Upper lobe of left lung (tissue), 6 donors: Measurements from ENCODE around the gene RNF125. TPM values are rescaled to one million over a fixed set of nuclear protein-coding genes. Genes with fewer than 3 reads are reported as not detected.

Experiments used
- ATAC-seq, 2 donors: fragments of 200-7000 bp; cut with Tn5 transposase; one replicate each; pipeline ENCODE4 v1.9.1; 2022; ENCODE audit warnings: mild to moderate bottlenecking in 2 of 2, moderate library complexity in 2 of 2; ENCODE audit not compliant: low FRiP score in 2 of 2
- DNase-seq, 2 donors: peaks; one replicate each; pipeline ENCODE4 v3.0.0-alpha.2; 2019 to 2020
- H3K27ac ChIP-seq, 4 donors: fragments of 200-600 bp; sonication (generic); one replicate each; pipeline ENCODE4 v1.5.1; 2016 to 2019
- H3K27me3 ChIP-seq, 4 donors: fragments of 200-600 bp; sonication (generic); one replicate each; pipeline ENCODE4 v1.5.1; 2017 to 2019
- H3K36me3 ChIP-seq, 4 donors: fragments of 200-600 bp; sonication (generic); one replicate each; pipeline ENCODE4 v1.5.1; 2016 to 2019
- H3K4me1 ChIP-seq, 4 donors: fragments of 200-600 bp; sonication (generic); one replicate each; pipeline ENCODE4 v1.5.1; 2018 to 2019
- H3K4me3 ChIP-seq, 4 donors: fragments of 200-600 bp; sonication (generic); one replicate each; pipeline ENCODE4 v1.5.1; 2017 to 2019; ENCODE audit warnings: mild to moderate bottlenecking in 2 of 4, moderate library complexity in 1 of 4
- H3K9me3 ChIP-seq, 4 donors: fragments of 200-600 bp; sonication (generic); one replicate each; pipeline ENCODE4 v1.5.1; 2018 to 2019
- CTCF ChIP-seq, 6 experiments: fragments of 450-650 bp in 4 of 6; fragments of 200-600 bp in 2 of 6; sonication (generic) in 2 of 6; IDR thresholded peaks; one replicate each; pipeline ENCODE4 v1.5.1; 2016 to 2019; ENCODE audit warnings: antibody characterized with exemption in 6 of 6
- EP300 ChIP-seq, 4 donors: sonication (generic); formaldehyde crosslinking; IDR thresholded peaks; one replicate each; pipeline ENCODE4 v1.5.1; 2017; ENCODE audit warnings: antibody characterized with exemption in 4 of 4, control low read depth in 2 of 4
- POLR2A ChIP-seq, 4 donors: fragments of 450-650 bp; IDR thresholded peaks; one replicate each; pipeline ENCODE4 v1.5.1; 2016 to 2017; ENCODE audit warnings: antibody characterized with exemption in 4 of 4, mild to moderate bottlenecking in 2 of 4
- POLR2AphosphoS5 ChIP-seq, 2 donors: sonication (generic); formaldehyde crosslinking; IDR thresholded peaks; one replicate each; pipeline ENCODE4 v1.5.1; 2017; ENCODE audit warnings: antibody characterized with exemption in 2 of 2
- WGBS, 2 donors: methylation state at CpG; one replicate each; pipeline ENCODE4 v1.1.5; 2017 to 2018; 5-methylcytosine and 5-hydroxymethylcytosine counted together
- total RNA-seq, 6 donors: library from RNA; depleted of rRNA in 4 of 6; stranded (reverse); fragments of >200 nt in 4 of 6; gene quantifications; one replicate each; pipeline versions ENCODE4 v1.1.0 to v1.2.1, GENCODE V29; 2016 to 2021
- donor health status: DM: no; HTN: no; CAD: no; lungs with moderate emphysema.
- donor health status: DM: no; HTN: yes; CAD: no; lungs with severe emphysema.

Gene RNF125
- total RNA-seq = 1 to 10 TPM; 3.3 to 5.6 (median 4.9) TPM

DNA sequence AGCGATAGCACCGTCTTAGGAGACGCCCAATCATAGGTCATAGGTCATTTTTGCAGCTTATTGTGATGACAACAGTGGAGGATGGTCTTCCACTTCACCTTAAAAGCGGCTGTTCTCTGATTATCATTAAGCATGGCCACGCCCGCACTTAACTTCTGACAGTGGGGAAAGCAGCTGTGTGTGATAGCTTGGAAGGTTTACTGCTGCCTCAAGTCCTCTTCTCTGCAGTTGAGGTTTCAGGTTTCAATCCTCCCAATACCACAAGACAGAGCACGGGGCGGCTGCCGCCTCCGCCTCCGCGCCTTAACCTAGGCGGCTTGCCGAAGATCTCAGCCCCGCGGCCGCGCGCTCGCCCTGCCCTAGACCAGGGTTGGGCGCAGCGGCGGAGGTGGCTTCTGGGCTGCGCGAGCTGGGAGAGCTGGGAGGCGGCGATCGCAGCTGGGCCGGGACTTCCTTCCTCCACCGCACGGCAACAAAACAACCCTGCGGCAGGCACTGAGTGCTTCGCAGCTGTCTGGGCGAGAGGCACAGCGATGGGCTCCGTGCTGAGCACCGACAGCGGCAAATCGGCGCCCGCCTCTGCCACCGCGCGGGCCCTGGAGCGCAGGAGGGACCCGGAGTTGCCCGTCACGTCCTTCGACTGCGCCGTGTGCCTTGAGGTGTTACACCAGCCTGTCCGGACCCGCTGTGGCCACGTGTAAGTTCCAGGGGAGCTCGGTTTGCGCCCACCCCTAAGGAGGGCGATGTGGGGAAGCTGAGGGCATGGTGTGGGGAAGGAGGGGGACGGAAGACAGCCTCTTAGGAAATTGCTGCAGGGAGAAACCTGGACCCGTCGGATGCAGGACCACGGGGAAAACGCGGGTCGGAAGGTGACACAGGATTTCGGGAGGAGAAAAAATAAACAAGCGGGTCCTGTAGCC lies at the start of gene RNF125:
Gene RNF125, plus strand, starts transcription at position 495 of the 920 bp plus-strand sequence. Its CDS starts 39 bp downstream, at position 534.
- 0 to 1% methylated on average over 34 to 38 of the region's 66 CpGs for WGBS, 2 donors
- Histone ChIP-seq H3K4me1 (peaks cover 0 to 34% (median 23%) of the 10 kb centered on the region in 4 donors), H3K36me3 (no peaks in the 10 kb centered on the region), H3K4me3 (peak within 1 kb of the TSS; percentile 62 to 76 (median 66)), H3K9me3 (no peaks in the 10 kb centered on the region), H3K27me3 (no peaks in the 10 kb centered on the region), H3K27ac (peak within 1 kb of the TSS; percentile 68 to 92 (median 88))
- peak; percentile 42 to 57 for TF ChIP-seq POLR2AphosphoS5 (IDR thresholded peaks at IDR 0.05)
- no peak for TF ChIP-seq EP300 (IDR thresholded peaks at IDR 0.05)
- peak in 4 of 6 experiments; percentile 15 to 62 (median 38) for TF ChIP-seq CTCF (IDR thresholded peaks at IDR 0.05)
- peak in 2 of 4 donors; percentile 61 to 67 for TF ChIP-seq POLR2A (IDR thresholded peaks at IDR 0.05)
- peak; percentile 79 to 96 for DNase-seq
- peak; percentile 95 to 96 for ATAC-seq

DNA sequence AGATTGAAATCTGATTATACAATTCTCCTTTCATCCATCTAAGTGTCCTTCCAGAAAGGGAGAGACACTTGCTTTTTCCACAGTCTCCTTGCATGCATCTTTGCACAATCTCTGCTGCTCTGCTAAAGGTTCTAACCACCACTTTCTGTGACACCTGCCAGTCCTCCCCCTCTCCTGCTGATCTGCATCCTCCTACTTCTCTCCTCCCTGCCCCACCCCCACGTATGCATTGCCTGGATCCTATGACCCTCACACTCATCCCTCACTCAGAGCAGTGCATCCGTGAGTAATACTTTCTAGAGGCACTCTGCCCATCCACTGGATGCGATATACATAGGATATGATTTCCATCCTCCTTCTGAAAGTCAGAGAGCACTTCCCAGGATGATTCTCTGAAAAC lies 48.0 kb upstream of the RNF125 start:
- Histone ChIP-seq H3K4me3 (no peak overlapping the region), H3K36me3 (no peaks in the 10 kb centered on the region), H3K4me1 (no peaks in the 10 kb centered on the region), H3K9me3 (peaks cover 10 to 23% (median 21%) of the 10 kb centered on the region in 4 donors), H3K27me3 (no peaks in the 10 kb centered on the region), H3K27ac (no peak overlapping the region)
- 69 to 85% methylated on average over 3 of the region's 3 CpGs for WGBS, 2 donors
- TF ChIP-seq POLR2AphosphoS5 (IDR thresholded peaks at IDR 0.05) = no peak
- TF ChIP-seq CTCF (IDR thresholded peaks at IDR 0.05) = no peak
- TF ChIP-seq EP300 (IDR thresholded peaks at IDR 0.05) = no peak
- no peak for TF ChIP-seq POLR2A (IDR thresholded peaks at IDR 0.05)
- DNase-seq (no peak), ATAC-seq (no peak)

GRCh38 chr18:31973929-31974546 lies 44.6 kb upstream of the RNF125 start:
- Histone ChIP-seq H3K4me3 (no peak overlapping the region), H3K27ac (no peak overlapping the region), H3K27me3 (no peaks in the 10 kb centered on the region), H3K4me1 (no peaks in the 10 kb centered on the region), H3K9me3 (peaks cover 10 to 34% (median 23%) of the 10 kb centered on the region in 4 donors), H3K36me3 (no peaks in the 10 kb centered on the region)
- TF ChIP-seq POLR2A (IDR thresholded peaks at IDR 0.05) (no peak), EP300 (IDR thresholded peaks at IDR 0.05) (no peak), POLR2AphosphoS5 (IDR thresholded peaks at IDR 0.05) (no peak), CTCF (IDR thresholded peaks at IDR 0.05) (no peak)
- ATAC-seq (no peak), DNase-seq (no peak)
- WGBS, 2 donors = 81 to 94% methylated on average over 4 of the region's 4 CpGs

DNA sequence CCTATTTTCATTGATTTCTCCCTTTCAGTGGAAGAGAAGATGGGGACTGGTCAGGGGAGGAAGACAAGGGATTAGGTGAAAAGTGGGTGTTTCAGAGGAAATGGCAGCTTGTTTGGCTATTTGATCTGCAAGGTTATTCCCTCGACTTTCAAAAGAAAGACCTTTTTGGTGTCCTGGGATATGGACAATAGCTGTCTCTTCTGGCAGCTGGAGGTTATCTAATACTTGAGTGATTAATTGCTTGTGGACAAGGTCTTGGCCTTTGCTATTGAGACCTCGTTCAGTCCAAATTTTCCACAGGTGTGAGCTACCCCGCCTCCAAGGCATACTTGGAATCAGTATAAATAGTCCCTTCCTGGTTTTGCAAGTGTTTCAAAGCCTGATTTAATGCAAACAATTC lies 42.4 kb upstream of the RNF125 start:
- WGBS, 2 donors = 45 to 49% methylated on average over 3 of the region's 3 CpGs
- no peak overlapping the region for H3K27ac ChIP-seq
- no peaks in the 10 kb centered on the region for H3K36me3 ChIP-seq
- ATAC-seq = no peak
- no peaks in the 10 kb centered on the region for H3K27me3 ChIP-seq
- no peaks in the 10 kb centered on the region for H3K4me1 ChIP-seq
- TF ChIP-seq POLR2AphosphoS5 (IDR thresholded peaks at IDR 0.05) (no peak), CTCF (IDR thresholded peaks at IDR 0.05) (no peak), POLR2A (IDR thresholded peaks at IDR 0.05) (no peak), EP300 (IDR thresholded peaks at IDR 0.05) (no peak)
- no peak overlapping the region for H3K4me3 ChIP-seq
- peaks cover 10 to 34% (median 23%) of the 10 kb centered on the region in 4 donors for H3K9me3 ChIP-seq
- DNase-seq = no peak
